ENCODE measurements around the gene CNGA3. TPM values are rescaled to one million over a fixed set of nuclear protein-coding genes. Genes with fewer than 3 reads are reported as not detected.

CNGA3 gene
- total RNA-seq, 1 experiment from 2014 or later = not detected

GRCh38 chr2:98385050-98385699, 38.9 kb downstream of the CNGA3 start:
- Mint-ChIP-seq H3K27me3 (ENCODE audit: low read depth) (peaks cover 11% of the 10 kb centered on the region), H3K36me3 (ENCODE audit: insufficient read depth in 1 of 3, low read depth in 3 of 3) (no peaks in the 10 kb centered on the region; a peak in 1 of 7 replicates), H3K4me3 (no peak overlapping the region), H3K9me3 (no peaks in the 10 kb centered on the region), H3K4me1 (peaks cover 16 to 18% of the 10 kb centered on the region in 2 experiments), H3K27ac (no peak overlapping the region)
- Histone ChIP-seq H3K23me2 (ENCODE audit: insufficient read length, low read depth, low read length, poor library complexity, severe bottlenecking) (no peaks in the 10 kb centered on the region), H2BK5ac (ENCODE audit: insufficient read length, low read length) (no peak overlapping the region), H3K23ac (ENCODE audit: insufficient read length, low read depth, low read length) (no peak overlapping the region), H3T11ph (ENCODE audit: low read length) (no peak overlapping the region), H4K20me1 (ENCODE audit: control insufficient read depth, insufficient read depth, insufficient read length) (no peaks in the 10 kb centered on the region), H3K9ac (ENCODE audit: extremely low read depth, insufficient read length, low read length) (no peak overlapping the region), H3K4me2 (ENCODE audit: insufficient read depth, insufficient read length, low read length) (no peak overlapping the region), H4K91ac (ENCODE audit: insufficient read length, low read depth, low read length) (no peak overlapping the region), H3K79me1 (ENCODE audit: insufficient read depth, low read depth, low read length, poor library complexity, severe bottlenecking) (no peaks in the 10 kb centered on the region), H3K79me2 (ENCODE audit: insufficient read depth, low read length) (0 out of 2 replicates have a peak, but pooled peaks cover 2% of the 10 kb centered on the region), H3K14ac (ENCODE audit: insufficient read depth, low read length) (no peak overlapping the region), H3K27ac (ENCODE audit: insufficient read length, low read depth, low read length) (no peak overlapping the region), H3K9me3 (ENCODE audit: control insufficient read depth, low read depth, low read length) (no peaks in the 10 kb centered on the region), H3K27me3 (ENCODE audit: insufficient read depth, low read length) (no peaks in the 10 kb centered on the region), H4K5ac (ENCODE audit: insufficient read length, low read depth, low read length) (no peak overlapping the region), H3K4me1 (ENCODE audit: insufficient read depth, low read length) (no peaks in the 10 kb centered on the region), H3K4ac (ENCODE audit: low read depth, low read length) (no peak overlapping the region), H2AFZ (ENCODE audit: low read length) (no peak overlapping the region), H3K56ac (ENCODE audit: insufficient read length, low read depth, low read length) (no peak overlapping the region), H3K18ac (ENCODE audit: insufficient read length, low read depth, low read length) (no peak overlapping the region), H2BK120ac (ENCODE audit: low read depth, low read length, poor library complexity, severe bottlenecking) (no peak overlapping the region), H2AK5ac (ENCODE audit: insufficient read length, low read length) (no peak overlapping the region), H2BK12ac (ENCODE audit: insufficient read length, low read depth, low read length) (no peak overlapping the region), H4K8ac (replicated peaks; ENCODE audit: insufficient read length, low read depth, low read length) (no peak overlapping the region), H2BK15ac (ENCODE audit: low read depth, low read length) (no peak overlapping the region), H2BK20ac (ENCODE audit: low read depth, low read length, poor library complexity, severe bottlenecking) (no peak overlapping the region)
- TF ChIP-seq CTCF (conservative IDR thresholded peaks at IDR 0.05) = peak; percentile 98
- peak; percentile 83 for DNase-seq
- WGBS (ENCODE audit: extremely low coverage, insufficient read length, low lambda C conversion rate) = no CpG with 5 or more reads among the region's 7 CpGs
